MM.1S (cell line): ENCODE results near the gene CMTR2.

Experiments used
- CTCF ChIP-seq: fragments of 300-600 bp; sonication (generic); IDR thresholded peaks from 2 replicates; pipeline ENCODE4 v1.5.1; 2016; ENCODE audit warnings: antibody characterized with exemption, low read length, mixed read lengths
- EZH2 ChIP-seq: fragments of 300-600 bp; sonication (generic); optimal IDR thresholded peaks from 2 replicates; pipeline ENCODE3; 2017; ENCODE audit warnings: low read depth, mild to moderate bottlenecking, antibody characterized with exemption, low read length, mixed read lengths
- EZH2phosphoT487 ChIP-seq: fragments of 300-600 bp; sonication (generic); IDR thresholded peaks from 2 replicates; pipeline ENCODE4 v1.6.1; 2018; ENCODE audit warnings: antibody characterized with exemption, low read length

GRCh38 chr16:71338193-71338592 lies 49.0 kb upstream of the CMTR2 start:
- TF ChIP-seq CTCF (no peak), EZH2 (no peak), EZH2phosphoT487 (no peak)
